ENCODE measurements around the gene PSMG3.
"Not testable (repeated sequence)": the region's sequence is repeated elsewhere in the genome, so short reads cannot be mapped to it uniquely, and the experiment has no call there.

PSMG3 gene

GRCh38 chr7:1597066-1597760 is 27.4 kb upstream of the PSMG3 start:
- no peak for DNase-seq (ENCODE audit: low read depth, low spot score)

GRCh38 chr7:1596181-1597043 is 26.6 kb upstream of the PSMG3 start:
- DNase-seq (ENCODE audit: low read depth, low spot score) = no peak

- DNase-seq (ENCODE audit: low read depth, low spot score) = no peak
These were observed 25.8 kb upstream of the PSMG3 start for GRCh38 chr7:1595636-1596035.

- DNase-seq (ENCODE audit: low read depth, low spot score) = no peak
These were observed 25.2 kb upstream of the PSMG3 start for GRCh38 chr7:1595027-1595426.

- DNase-seq (ENCODE audit: low read depth, low spot score) = no peak
These were observed 24.1 kb upstream of the PSMG3 start for GRCh38 chr7:1593904-1594421.

- no peak for DNase-seq (ENCODE audit: low read depth, low spot score)
These were observed 23.4 kb upstream of the PSMG3 start for GRCh38 chr7:1593091-1593866.

GRCh38 chr7:1592299-1592871 is 22.6 kb upstream of the PSMG3 start:
- no peak for DNase-seq (ENCODE audit: low read depth, low spot score)

- DNase-seq (ENCODE audit: low read depth, low spot score) = no peak
These were observed 22.0 kb upstream of the PSMG3 start for GRCh38 chr7:1591876-1592275.

GRCh38 chr7:1591396-1591795 is 21.6 kb upstream of the PSMG3 start:
- no peak for DNase-seq (ENCODE audit: low read depth, low spot score)

- no peak for DNase-seq (ENCODE audit: low read depth, low spot score)
These were observed 21.1 kb upstream of the PSMG3 start for GRCh38 chr7:1590887-1591286.

GRCh38 chr7:1590476-1590875 is 20.6 kb upstream of the PSMG3 start:
- no peak for DNase-seq (ENCODE audit: low read depth, low spot score)

- DNase-seq (ENCODE audit: low read depth, low spot score) = no peak
These were observed 19.1 kb upstream of the PSMG3 start for GRCh38 chr7:1588978-1589377.

- DNase-seq (ENCODE audit: low read depth, low spot score) = no peak
These were observed 17.9 kb upstream of the PSMG3 start for GRCh38 chr7:1587738-1588137.

- no peak for DNase-seq (ENCODE audit: low read depth, low spot score)
These were observed 17.2 kb upstream of the PSMG3 start for GRCh38 chr7:1586827-1587705.

- DNase-seq (ENCODE audit: low read depth, low spot score) = no peak
These were observed 16.4 kb upstream of the PSMG3 start for GRCh38 chr7:1586126-1586826.

- DNase-seq (ENCODE audit: low read depth, low spot score) = no peak
These were observed 15.5 kb upstream of the PSMG3 start for GRCh38 chr7:1585142-1585981.

- DNase-seq (ENCODE audit: low read depth, low spot score) = no peak
These were observed 14.9 kb upstream of the PSMG3 start for GRCh38 chr7:1584700-1585099.

- DNase-seq (ENCODE audit: low read depth, low spot score) = not testable (repeated sequence)
These were observed 13.6 kb upstream of the PSMG3 start for GRCh38 chr7:1583241-1583930.
